ENCODE data around the gene CCDC88C.

The CCDC88C gene

GRCh38 chr14:91232603-91233002 is 185.0 kb downstream of the CCDC88C start:
- Histone ChIP-seq H3K4me3 (ENCODE audit: low read depth, low read length) (no peak overlapping the region), H3K4me2 (ENCODE audit: low read length) (no peak overlapping the region), H3K79me2 (no peaks in the 10 kb centered on the region), H3K27me3 (ENCODE audit: control insufficient read depth, insufficient read depth, low read length) (no peaks in the 10 kb centered on the region), H2AFZ (no peak overlapping the region), H3K9me3 (ENCODE audit: control insufficient read depth, low read length) (no peaks in the 10 kb centered on the region), H3K9ac (no peak overlapping the region), H3K36me3 (ENCODE audit: control insufficient read depth, insufficient read depth, low read length) (no peaks in the 10 kb centered on the region), H3K4me1 (no peaks in the 10 kb centered on the region), H3K27ac (no peak overlapping the region)
- TF ChIP-seq CTCF (IDR thresholded peaks at IDR 0.05): no peak

- Histone ChIP-seq H3K4me1 (no peaks in the 10 kb centered on the region), H3K9ac (no peak overlapping the region), H3K4me3 (ENCODE audit: low read depth, low read length) (no peak overlapping the region), H3K9me3 (ENCODE audit: control insufficient read depth, low read length) (no peaks in the 10 kb centered on the region), H3K36me3 (ENCODE audit: control insufficient read depth, insufficient read depth, low read length) (no peaks in the 10 kb centered on the region), H3K79me2 (no peaks in the 10 kb centered on the region), H3K27me3 (ENCODE audit: control insufficient read depth, insufficient read depth, low read length) (no peaks in the 10 kb centered on the region), H3K27ac (no peak overlapping the region), H2AFZ (no peak overlapping the region), H3K4me2 (ENCODE audit: low read length) (no peak overlapping the region)
- no peak for TF ChIP-seq CTCF (IDR thresholded peaks at IDR 0.05)
These were observed 185.6 kb downstream of the CCDC88C start for GRCh38 chr14:91232052-91232451.

GRCh38 chr14:91231446-91231845 is 186.2 kb downstream of the CCDC88C start:
- Histone ChIP-seq H3K36me3 (ENCODE audit: control insufficient read depth, insufficient read depth, low read length) (no peaks in the 10 kb centered on the region), H2AFZ (no peak overlapping the region), H3K9me3 (ENCODE audit: control insufficient read depth, low read length) (no peaks in the 10 kb centered on the region), H3K4me2 (ENCODE audit: low read length) (no peak overlapping the region), H3K79me2 (no peaks in the 10 kb centered on the region), H3K27me3 (ENCODE audit: control insufficient read depth, insufficient read depth, low read length) (no peaks in the 10 kb centered on the region), H3K27ac (no peak overlapping the region), H3K4me1 (no peaks in the 10 kb centered on the region), H3K9ac (no peak overlapping the region), H3K4me3 (ENCODE audit: low read depth, low read length) (no peak overlapping the region)
- no peak for TF ChIP-seq CTCF (IDR thresholded peaks at IDR 0.05)

GRCh38 chr14:91230397-91231035 is 187.1 kb downstream of the CCDC88C start:
- no peaks in the 10 kb centered on the region for H3K27me3 ChIP-seq (ENCODE audit: control insufficient read depth, insufficient read depth, low read length)
- no peak overlapping the region for H3K27ac ChIP-seq
- no peak overlapping the region for H3K4me3 ChIP-seq (ENCODE audit: low read depth, low read length)
- H3K79me2 ChIP-seq: no peaks in the 10 kb centered on the region
- no peak overlapping the region for H3K9ac ChIP-seq
- H3K9me3 ChIP-seq (ENCODE audit: control insufficient read depth, low read length): no peaks in the 10 kb centered on the region
- H2AFZ ChIP-seq: no peak overlapping the region
- no peak overlapping the region for H3K4me2 ChIP-seq (ENCODE audit: low read length)
- no peaks in the 10 kb centered on the region for H3K36me3 ChIP-seq (ENCODE audit: control insufficient read depth, insufficient read depth, low read length)
- no peak for TF ChIP-seq CTCF (IDR thresholded peaks at IDR 0.05)
- no peaks in the 10 kb centered on the region for H3K4me1 ChIP-seq

GRCh38 chr14:91229743-91230200 is 187.8 kb downstream of the CCDC88C start:
- Histone ChIP-seq H3K36me3 (ENCODE audit: control insufficient read depth, insufficient read depth, low read length) (no peaks in the 10 kb centered on the region), H3K4me1 (no peaks in the 10 kb centered on the region), H3K27ac (no peak overlapping the region), H3K9me3 (ENCODE audit: control insufficient read depth, low read length) (no peaks in the 10 kb centered on the region), H3K4me3 (ENCODE audit: low read depth, low read length) (no peak overlapping the region), H3K9ac (no peak overlapping the region), H3K27me3 (ENCODE audit: control insufficient read depth, insufficient read depth, low read length) (no peaks in the 10 kb centered on the region), H2AFZ (no peak overlapping the region), H3K4me2 (ENCODE audit: low read length) (no peak overlapping the region), H3K79me2 (no peaks in the 10 kb centered on the region)
- no peak for TF ChIP-seq CTCF (IDR thresholded peaks at IDR 0.05)

Data from parathyroid adenoma (tissue), 2 donors.